H1 (cell line): Measurements from ENCODE around the gene PIP5K1B. TPM values are rescaled to one million over a fixed set of nuclear protein-coding genes. Genes with fewer than 3 reads are reported as not detected.

ENCODE experiments used
- CTCF ChIA-PET: fragments of 300-600 bp; sonication (Branson Sonifier 250); formaldehyde crosslinking; loops from one replicate; lab custom pipeline; 2021; ENCODE audit not compliant: partially characterized antibody; lab: Charles Lee
- POLR2A ChIA-PET: fragments of 300-600 bp; sonication (Branson Sonifier 250); formaldehyde crosslinking; loops from one replicate; lab custom pipeline; 2021; ENCODE audit warnings: inconsistent platforms; ENCODE audit not compliant: partially characterized antibody; lab: Charles Lee
- DNase-seq, 2 experiments: peaks; one replicate each; pipeline versions ENCODE4 v3.0.0 to v3.0.0-alpha.2; 2010 to 2022; ENCODE audit warnings: low spot score in 2 of 2, low read depth in 1 of 2, mixed read lengths in 1 of 2
- FAIRE-seq: peaks from 2 replicates; lab custom pipeline; 2011; peaks lifted over from hg19 to GRCh38; lab: Jason Lieb, UNC
- H2AFZ ChIP-seq: 2 replicates; pipeline ENCODE4 v1.8.1; 2012; ENCODE audit warnings: low read length, inconsistent platforms
- H2AK5ac ChIP-seq: 2 replicates; pipeline ENCODE4 v1.6.1; 2013; ENCODE audit warnings: low read depth, low read length
- H2BK120ac ChIP-seq: replicated peaks from 2 replicates; pipeline ENCODE3; 2013; ENCODE audit warnings: low read depth, low read length, inconsistent platforms
- H2BK12ac ChIP-seq: 2 replicates; pipeline ENCODE4 v1.6.1; 2013; ENCODE audit warnings: low read depth, low read length
- H2BK15ac ChIP-seq: 2 replicates; pipeline ENCODE4 v1.6.1; 2013; ENCODE audit warnings: low read length
- H2BK20ac ChIP-seq: 2 replicates; pipeline ENCODE4 v1.6.1; 2013; ENCODE audit warnings: low read length
- H2BK5ac ChIP-seq: 2 replicates; pipeline ENCODE4 v1.6.1; 2013; ENCODE audit warnings: low read depth, low read length
- H3K14ac ChIP-seq: 2 replicates; pipeline ENCODE4 v1.6.1; 2013; ENCODE audit warnings: inconsistent platforms; ENCODE audit not compliant: insufficient read length
- H3K18ac ChIP-seq: 2 replicates; pipeline ENCODE4 v1.6.1; 2013; ENCODE audit warnings: low read length; ENCODE audit errors: extremely low read depth
- H3K23ac ChIP-seq: 2 replicates; pipeline ENCODE4 v1.6.1; 2013; ENCODE audit warnings: inconsistent platforms; ENCODE audit not compliant: insufficient read length
- H3K23me2 ChIP-seq: 2 replicates; pipeline ENCODE4 v1.6.1; 2013; ENCODE audit warnings: low read depth, low read length
- H3K27ac ChIP-seq: 2 replicates; pipeline ENCODE4 v1.6.1; 2011; ENCODE audit warnings: low read depth, low read length, inconsistent platforms
- H3K27me3 ChIP-seq, 4 experiments: replicated peaks in 1 of 4; 1 replicate in 1 of 4; 2 replicates in 3 of 4; pipeline versions ENCODE4 v1.6.1 to v1.8.1; 2011 to 2013; ENCODE audit warnings: low read length in 3 of 4, mild to moderate bottlenecking in 3 of 4, inconsistent platforms in 2 of 4, mixed read lengths in 2 of 4, moderate library complexity in 1 of 4; ENCODE audit not compliant: control insufficient read depth in 3 of 4, insufficient read depth in 3 of 4; ENCODE audit errors: extremely low read depth in 1 of 4
- H3K36me3 ChIP-seq, 4 experiments: 2 replicates each; pipeline versions ENCODE4 v1.6.1 to v1.8.1; 2011 to 2013; ENCODE audit warnings: mild to moderate bottlenecking in 4 of 4, low read length in 3 of 4, moderate library complexity in 2 of 4, control low read depth in 1 of 4, inconsistent platforms in 1 of 4; ENCODE audit not compliant: insufficient read depth in 4 of 4, control insufficient read depth in 2 of 4
- H3K4ac ChIP-seq: replicated peaks from 2 replicates; pipeline ENCODE3; 2013; ENCODE audit warnings: low read length, low read depth, mixed read lengths, inconsistent platforms; ENCODE audit not compliant: insufficient read length
- H3K4me1 ChIP-seq, 4 experiments: replicated peaks in 1 of 4; 1 replicate in 1 of 4; 2 replicates in 3 of 4; pipeline versions ENCODE4 v1.6.1 to v1.8.1; 2011 to 2013; ENCODE audit warnings: low read length in 3 of 4, inconsistent platforms in 2 of 4, mixed read lengths in 1 of 4; ENCODE audit not compliant: insufficient read depth in 4 of 4, control insufficient read depth in 3 of 4
- H3K4me2 ChIP-seq, 2 experiments: 2 replicates each; pipeline versions ENCODE4 v1.6.1 to v1.8.1; 2011 to 2013; ENCODE audit warnings: low read depth in 2 of 2, low read length in 2 of 2, control low read depth in 1 of 2, inconsistent platforms in 1 of 2, mild to moderate bottlenecking in 1 of 2; ENCODE audit not compliant: insufficient read depth in 1 of 2
- H3K4me3 ChIP-seq, 4 experiments: fragments of 200-600, 300-600 bp in 1 of 4; sonication (generic), shearing (Covaris generic), sonication (Bioruptor Twin) in 1 of 4; 2 replicates each; pipeline versions ENCODE4 v1.5.1 to v1.8.1; 2011 to 2016; ENCODE audit warnings: low read length in 4 of 4, low read depth in 3 of 4, control low read depth in 2 of 4, inconsistent platforms in 2 of 4, mild to moderate bottlenecking in 2 of 4, mixed read lengths in 1 of 4, moderate library complexity in 1 of 4; ENCODE audit not compliant: insufficient read depth in 2 of 4; ENCODE audit errors: extremely low read depth in 1 of 4
- H3K56ac ChIP-seq: replicated peaks from 2 replicates; pipeline ENCODE3; 2013; ENCODE audit warnings: low read depth, mild to moderate bottlenecking, mixed read lengths, low read length, inconsistent platforms; ENCODE audit not compliant: insufficient read length
- H3K79me1 ChIP-seq: 2 replicates; pipeline ENCODE4 v1.6.1; 2013; ENCODE audit warnings: low read depth, low read length, control low read depth
- H3K79me2 ChIP-seq, 2 experiments: 2 replicates each; pipeline versions ENCODE4 v1.6.1 to v1.8.1; 2012 to 2013; ENCODE audit warnings: low read length in 2 of 2, mild to moderate bottlenecking in 2 of 2, inconsistent platforms in 1 of 2; ENCODE audit not compliant: insufficient read depth in 2 of 2, control insufficient read depth in 1 of 2
- H3K9ac ChIP-seq, 4 experiments: replicated peaks in 1 of 4; 1 replicate in 1 of 4; 2 replicates in 3 of 4; pipeline versions ENCODE4 v1.6.1 to v1.8.1; 2011 to 2013; ENCODE audit warnings: low read depth in 3 of 4, low read length in 3 of 4, control low read depth in 2 of 4, mild to moderate bottlenecking in 2 of 4, moderate library complexity in 2 of 4, inconsistent platforms in 1 of 4; ENCODE audit errors: extremely low read depth in 1 of 4
- H3K9me3 ChIP-seq, 2 experiments: 2 replicates each; pipeline versions ENCODE4 v1.6.1 to v1.8.1; 2012 to 2013; ENCODE audit warnings: mild to moderate bottlenecking in 2 of 2, moderate library complexity in 2 of 2, control low read depth in 1 of 2, inconsistent platforms in 1 of 2, low read depth in 1 of 2, low read length in 1 of 2, mixed read lengths in 1 of 2; ENCODE audit not compliant: insufficient read depth in 2 of 2
- H4K20me1 ChIP-seq, 2 experiments: replicated peaks in 1 of 2; 2 replicates each; pipeline versions ENCODE3 to v1.8.1; 2011 to 2013; ENCODE audit warnings: inconsistent platforms in 2 of 2, low read length in 2 of 2, mild to moderate bottlenecking in 1 of 2; ENCODE audit not compliant: insufficient read depth in 2 of 2, control insufficient read depth in 1 of 2
- H4K5ac ChIP-seq: 2 replicates; pipeline ENCODE4 v1.6.1; 2013; ENCODE audit warnings: low read length, low read depth, mixed read lengths, inconsistent platforms; ENCODE audit not compliant: insufficient read length
- H4K8ac ChIP-seq: 2 replicates; pipeline ENCODE4 v1.8.0; 2013; ENCODE audit warnings: mild to moderate bottlenecking, moderate library complexity, low read length, inconsistent platforms; ENCODE audit not compliant: insufficient read depth; ENCODE audit errors: extremely low read depth
- H4K91ac ChIP-seq: replicated peaks from 2 replicates; pipeline ENCODE3; 2013; ENCODE audit warnings: low read length, mixed read lengths, inconsistent platforms; ENCODE audit not compliant: insufficient read length
- E2F6 ChIP-seq: IDR thresholded peaks from 2 replicates; pipeline ENCODE4 v1.6.1; 2012; ENCODE audit warnings: inconsistent platforms
- PHF8 ChIP-seq: fragments of 200-600 bp; sonication (generic); conservative IDR thresholded peaks from 2 replicates; pipeline ENCODE4 v1.7.1; 2012; ENCODE audit warnings: low read depth, mild to moderate bottlenecking, inconsistent platforms, low read length, moderate library complexity
- SIN3A ChIP-seq, 2 experiments: IDR thresholded peaks in 1 of 2; conservative IDR thresholded peaks in 1 of 2; 2 replicates each; pipeline ENCODE4 v1.6.1; 2011 to 2012; ENCODE audit warnings: low read length in 2 of 2, improper control_type of control experiment in 1 of 2, low read depth in 1 of 2, mild to moderate bottlenecking in 1 of 2
- SP4 ChIP-seq: IDR thresholded peaks from 2 replicates; pipeline ENCODE4 v1.6.1; 2012; ENCODE audit warnings: low read length, inconsistent platforms
- SRF ChIP-seq: IDR thresholded peaks from 2 replicates; pipeline ENCODE4 v1.6.1; 2011; ENCODE audit warnings: mild to moderate bottlenecking, low read depth, low read length, moderate library complexity
- TAF1 ChIP-seq: IDR thresholded peaks from 2 replicates; pipeline ENCODE4 v1.6.1; 2011; ENCODE audit warnings: mild to moderate bottlenecking, low read depth, low read length
- WGBS, 2 experiments: shearing (Covaris generic) in 1 of 2; methylation state at CpG; one replicate each; pipeline versions ENCODE4 v1.1.6 to v1.1.7; 2013 to 2015; ENCODE audit warnings: low lambda C conversion rate in 2 of 2, mixed read lengths in 2 of 2, inconsistent platforms in 1 of 2, low coverage in 1 of 2, missing lambda C conversion rate in 1 of 2; ENCODE audit not compliant: insufficient replicate concordance in 2 of 2, insufficient coverage in 1 of 2, insufficient read length in 1 of 2; ENCODE audit errors: extremely low coverage in 1 of 2, missing lambda C conversion rate in 1 of 2; 5-methylcytosine and 5-hydroxymethylcytosine counted together
- polyA plus RNA-seq, 7 experiments: library from polyadenylated mRNA; depleted of rRNA in 3 of 7; stranded (reverse) in 5 of 7; unstranded in 2 of 7; fragments of >200 nt in 5 of 7; fragments of 200-250 nt in 2 of 7; gene quantifications; 1 replicate in 5 of 7; 2 replicates in 1 of 7; 4 replicates in 1 of 7; pipeline versions ENCODE4 v1.2.1 to v1.2.3, GENCODE V29; 2011 to 2013; ENCODE audit warnings: missing spikeins in 2 of 7, mixed read lengths in 2 of 7
- total RNA-seq: library from RNA; stranded (reverse); fragmentation: NEBNext Ultra II Directional; extraction: Animal tissue kit (Norgen Biotek cat#: 25700); gene quantifications from 2 replicates; pipeline ENCODE4 v1.2.1, GENCODE V29; 2021

PIP5K1B gene
- total and polyA plus RNA-seq, 2 of the 8 experiments (the other 6 are each of a cell fraction or from before 2014, with no cell fraction given), result 4.7 to 7.7 TPM

GRCh38 chr9:68692519-68692918, 12.5 kb upstream of the PIP5K1B start:
- H3K4me1 ChIP-seq, result 0 out of 7 replicates have a peak, but pooled peaks cover 0 to 2% (median 0%) of the 10 kb centered on the region in 4 experiments
- no peak overlapping the region for H2BK20ac ChIP-seq
- H3K4me2 ChIP-seq, result no peak overlapping the region
- no peak overlapping the region for H3K56ac ChIP-seq
- no peaks in the 10 kb centered on the region for H3K27me3 ChIP-seq
- ChIA-PET CTCF (interaction anchor here (1.3 to 2.0 kb wide), 2 partner anchors 9 to 12 kb away, joined by 3 to 4 read pairs; no protein-coding TSS in a partner anchor), POLR2A (no interaction called here)
- H3K9me3 ChIP-seq, result no peaks in the 10 kb centered on the region
- no peaks in the 10 kb centered on the region; the same call in 1 of the 2 replicates for H3K23me2 ChIP-seq
- H3K4me3 ChIP-seq, result no peak overlapping the region
- H3K36me3 ChIP-seq, result no peaks in the 10 kb centered on the region
- H4K5ac ChIP-seq, result no peak overlapping the region
- H2BK120ac ChIP-seq, result no peak overlapping the region
- H4K8ac ChIP-seq, result no peak overlapping the region
- H4K20me1 ChIP-seq, result no peaks in the 10 kb centered on the region
- H2BK5ac ChIP-seq, result no peak overlapping the region
- no peak overlapping the region for H2BK12ac ChIP-seq
- TF ChIP-seq E2F6 (no peak), TAF1 (no peak), PHF8 (no peak), SIN3A (conservative IDR thresholded peaks at IDR 0.05 in 1 of 2, IDR thresholded peaks at IDR 0.05 in 1 of 2; ENCODE audit: low read depth in 1 of 2, low read length in 2 of 2) (no peak), SP4 (no peak), SRF (no peak)
- no peak overlapping the region for H3K14ac ChIP-seq
- no peak overlapping the region for H2AFZ ChIP-seq
- H3K18ac ChIP-seq, result no peak overlapping the region
- no peak overlapping the region for H3K27ac ChIP-seq
- FAIRE-seq (no peak), DNase-seq (no peak)
- no peak overlapping the region for H3K9ac ChIP-seq
- no peak overlapping the region for H4K91ac ChIP-seq
- WGBS, 2 experiments, result 89% methylated on average over 8 of the region's 8 CpGs; no CpG with 5 or more reads in 1 of the 2 experiments
- no peak overlapping the region for H2AK5ac ChIP-seq
- H3K79me2 ChIP-seq, result no peaks in the 10 kb centered on the region
- no peaks in the 10 kb centered on the region for H3K79me1 ChIP-seq
- H3K4ac ChIP-seq, result no peak overlapping the region
- H3K23ac ChIP-seq, result no peak overlapping the region
- H2BK15ac ChIP-seq, result no peak overlapping the region
